Measurements from ENCODE around the gene RTKN.
"Not testable (repeated sequence)": the region's sequence is repeated elsewhere in the genome, so short reads cannot be mapped to it uniquely, and the experiment has no call there.

RTKN gene

DNA sequence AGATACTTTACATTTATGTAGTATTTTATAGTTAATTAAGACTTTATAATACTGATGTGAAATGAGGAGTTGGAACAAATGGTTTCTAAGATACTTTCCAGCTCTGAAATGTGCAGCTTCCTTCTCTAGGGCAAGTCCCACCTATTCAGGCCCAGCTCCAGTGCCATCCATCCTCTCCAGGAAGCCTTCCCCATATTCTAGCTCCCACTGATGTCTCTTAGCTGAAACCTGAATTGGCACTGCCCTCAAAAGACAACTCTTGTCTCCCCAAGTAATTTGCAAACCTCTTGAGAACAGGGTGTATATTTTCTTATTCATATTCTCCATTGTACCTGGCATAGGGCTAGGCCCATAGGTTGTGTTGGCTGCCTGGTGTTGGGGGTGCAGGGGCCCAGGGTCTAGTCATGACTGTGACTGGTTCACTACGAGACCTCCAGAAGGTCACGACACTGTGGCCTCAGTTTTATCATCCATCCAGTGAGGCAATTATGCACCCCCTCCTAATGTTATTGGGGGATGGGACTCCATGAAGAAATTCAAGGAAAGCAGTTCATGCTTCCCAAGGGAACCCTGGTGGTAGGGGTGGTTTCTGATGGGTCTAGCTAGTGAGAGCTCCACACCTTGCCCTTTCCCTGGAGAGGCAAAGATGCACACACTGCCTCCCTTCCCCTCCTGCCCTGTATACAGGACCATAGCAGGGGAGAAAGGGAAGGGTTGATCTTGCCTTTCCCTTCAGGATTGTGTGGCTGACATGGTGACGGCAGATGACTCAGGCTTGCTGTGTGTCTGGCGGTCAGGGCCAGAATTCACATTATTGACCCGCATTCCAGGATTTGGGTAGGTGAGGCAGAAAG, 17.4 kb downstream of the RTKN start:
- Histone ChIP-seq H3K36me3 (ENCODE audit: control insufficient read depth, insufficient read depth, low read length) (peaks cover 24% of the 10 kb centered on the region), H3K4me3 (ENCODE audit: insufficient read depth, low read depth, low read length) (no peak overlapping the region), H3K9me3 (ENCODE audit: control insufficient read depth, low read length) (no peaks in the 10 kb centered on the region), H3K27ac (ENCODE audit: insufficient read depth, low read depth, low read length, poor library complexity, severe bottlenecking) (no peak overlapping the region), H3K4me1 (ENCODE audit: control insufficient read depth, insufficient read depth, low read length) (peaks cover 5% of the 10 kb centered on the region), H3K27me3 (ENCODE audit: control insufficient read depth, insufficient read depth, low read length, poor library complexity, severe bottlenecking) (peaks cover 5% of the 10 kb centered on the region)
- WGBS, 2 experiments = 92 to 93% methylated on average over 5 of the region's 5 CpGs

DNA sequence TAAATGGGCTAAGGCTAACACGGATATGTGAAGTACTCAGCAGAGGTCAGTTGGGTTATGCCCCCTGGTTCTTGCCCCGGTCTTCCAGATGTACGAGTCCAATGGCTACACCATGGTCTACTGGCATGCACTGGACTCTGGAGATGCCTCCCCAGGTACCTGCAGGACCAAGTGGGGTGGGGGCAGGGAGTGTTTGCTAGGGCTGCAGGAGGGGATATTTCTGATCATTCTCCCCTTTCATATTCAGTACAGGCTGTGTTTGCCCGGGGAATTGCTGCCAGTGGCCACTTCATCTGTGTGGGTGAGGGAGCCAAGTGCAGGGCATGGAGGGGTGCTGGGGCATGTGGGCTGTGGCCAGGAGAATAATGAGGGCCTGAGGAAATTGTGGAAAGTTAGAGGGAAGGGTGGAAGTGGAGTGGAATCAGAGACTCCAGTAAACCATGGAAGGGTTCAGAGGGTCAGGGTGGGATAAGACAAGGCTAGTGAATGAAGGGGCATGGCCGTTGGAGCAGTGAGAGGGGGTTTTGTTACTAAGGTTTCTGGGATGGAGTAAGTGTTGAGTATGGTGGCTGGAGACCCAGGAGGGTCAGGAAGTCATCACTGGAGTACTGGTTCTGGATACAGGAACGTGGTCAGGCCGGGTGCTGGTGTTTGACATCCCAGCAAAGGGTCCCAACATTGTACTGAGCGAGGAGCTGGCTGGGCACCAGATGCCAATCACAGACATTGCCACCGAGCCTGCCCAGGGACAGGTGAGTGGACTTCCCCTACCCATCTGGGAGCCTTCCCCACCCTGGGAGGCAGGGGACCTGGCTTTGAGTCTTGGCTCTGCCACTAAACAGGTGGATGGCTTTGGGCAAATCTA, 18.3 kb downstream of the RTKN start:
- 88 to 92% methylated on average over 9 of the region's 9 CpGs for WGBS, 2 experiments
- Histone ChIP-seq H3K36me3 (ENCODE audit: control insufficient read depth, insufficient read depth, low read length) (peaks cover 20% of the 10 kb centered on the region), H3K4me1 (ENCODE audit: control insufficient read depth, insufficient read depth, low read length) (peaks cover 5% of the 10 kb centered on the region), H3K4me3 (ENCODE audit: insufficient read depth, low read depth, low read length) (no peak overlapping the region), H3K9me3 (ENCODE audit: control insufficient read depth, low read length) (no peaks in the 10 kb centered on the region), H3K27me3 (ENCODE audit: control insufficient read depth, insufficient read depth, low read length, poor library complexity, severe bottlenecking) (peaks cover 5% of the 10 kb centered on the region), H3K27ac (ENCODE audit: insufficient read depth, low read depth, low read length, poor library complexity, severe bottlenecking) (no peak overlapping the region)

DNA sequence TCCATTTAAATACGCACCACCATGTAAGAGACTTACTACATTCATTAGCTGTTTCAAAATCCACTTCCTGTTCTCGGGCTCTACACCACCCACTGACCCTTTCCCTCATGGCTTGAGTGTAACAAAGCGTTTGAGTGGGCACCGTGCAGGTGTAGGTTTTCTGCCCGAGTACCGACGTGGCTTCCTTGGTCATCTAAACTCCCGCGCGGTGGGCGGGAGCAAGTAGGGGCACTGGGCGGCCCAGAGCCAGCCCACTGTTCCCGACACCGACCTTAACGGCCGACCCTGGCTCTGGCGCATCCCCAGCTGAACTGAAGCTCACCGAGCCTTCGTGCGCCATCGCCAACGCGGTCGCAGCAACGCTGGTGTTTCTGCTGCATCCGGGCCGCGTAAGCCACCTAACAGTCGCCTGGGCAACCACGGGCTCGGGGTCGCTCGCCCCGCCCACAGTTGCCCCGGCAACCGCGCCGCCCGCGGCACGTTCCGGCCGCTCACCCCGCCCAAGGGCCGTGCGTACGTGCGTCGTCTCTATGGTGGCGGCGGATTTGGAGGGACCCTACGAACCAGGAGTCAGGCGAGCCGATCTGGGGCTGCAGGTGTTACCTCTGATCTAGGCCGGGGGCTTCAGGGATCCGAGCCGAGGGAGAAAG, 20.4 kb downstream of the RTKN start, which contains the start of the genes C2orf81 and WDR54:
Gene C2orf81, minus strand, starts transcription at position 399 of the 650 bp plus-strand sequence. Its CDS starts 59 bp downstream, at position 340.
Gene WDR54, plus strand, starts transcription at position 510 of the 650 bp plus-strand sequence. CDS start 424 bp downstream, outside the sequence.
- 2% methylated on average over 57 of the region's 57 CpGs for WGBS, 2 experiments
- Histone ChIP-seq H3K27me3 (ENCODE audit: control insufficient read depth, insufficient read depth, low read length, poor library complexity, severe bottlenecking) (peaks cover 5% of the 10 kb centered on the region), H3K36me3 (ENCODE audit: control insufficient read depth, insufficient read depth, low read length) (peaks cover 10% of the 10 kb centered on the region), H3K27ac (ENCODE audit: insufficient read depth, low read depth, low read length, poor library complexity, severe bottlenecking) (peak within 1 kb of the TSS; percentile 72), H3K9me3 (ENCODE audit: control insufficient read depth, low read length) (no peaks in the 10 kb centered on the region), H3K4me1 (ENCODE audit: control insufficient read depth, insufficient read depth, low read length) (peaks cover 5% of the 10 kb centered on the region), H3K4me3 (ENCODE audit: insufficient read depth, low read depth, low read length) (peak within 1 kb of the TSS; percentile 74)

DNA sequence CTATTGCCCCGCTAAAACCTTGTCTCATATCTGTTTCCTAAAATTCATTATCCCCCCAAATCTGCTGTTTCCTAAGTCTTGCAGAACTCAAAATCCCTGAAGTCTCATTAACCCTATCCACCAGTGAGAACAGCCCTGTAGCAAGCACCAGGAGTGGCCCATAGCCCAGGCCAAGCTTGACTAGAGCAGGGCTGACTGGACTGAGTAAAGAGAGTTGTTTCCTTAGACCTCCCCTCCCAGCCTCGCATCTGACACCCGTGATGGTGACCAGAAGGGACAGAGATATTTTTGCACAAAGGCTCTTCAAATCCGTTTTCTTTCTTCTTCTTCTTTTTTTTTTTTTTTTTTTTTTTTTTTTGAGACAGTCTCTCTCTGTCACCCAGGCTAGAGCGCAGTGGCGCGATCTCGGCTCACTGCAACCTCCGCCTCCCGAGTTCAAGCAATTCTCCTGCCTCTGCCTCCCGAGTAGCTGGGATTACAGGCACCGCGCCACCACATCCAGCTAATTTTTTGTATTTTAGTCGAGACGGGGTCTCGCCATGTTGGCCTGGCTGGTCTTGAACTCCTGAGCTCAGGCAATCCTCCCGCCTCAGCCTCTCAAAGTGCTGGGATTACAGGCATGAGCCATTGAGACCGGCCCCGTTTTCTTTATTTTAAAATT, 21.2 kb downstream of the RTKN start:
- peak overlapping the region; percentile 74 for H3K4me3 ChIP-seq (ENCODE audit: insufficient read depth, low read depth, low read length)
- H3K27me3 ChIP-seq (ENCODE audit: control insufficient read depth, insufficient read depth, low read length, poor library complexity, severe bottlenecking); H3K9me3 ChIP-seq (ENCODE audit: control insufficient read depth, low read length); H3K27ac ChIP-seq (ENCODE audit: insufficient read depth, low read depth, low read length, poor library complexity, severe bottlenecking); H3K4me1 ChIP-seq (ENCODE audit: control insufficient read depth, insufficient read depth, low read length); H3K36me3 ChIP-seq (ENCODE audit: control insufficient read depth, insufficient read depth, low read length): not testable (repeated sequence)
- WGBS, 2 experiments = 86 to 88% methylated on average over 19 of the region's 19 CpGs

DNA sequence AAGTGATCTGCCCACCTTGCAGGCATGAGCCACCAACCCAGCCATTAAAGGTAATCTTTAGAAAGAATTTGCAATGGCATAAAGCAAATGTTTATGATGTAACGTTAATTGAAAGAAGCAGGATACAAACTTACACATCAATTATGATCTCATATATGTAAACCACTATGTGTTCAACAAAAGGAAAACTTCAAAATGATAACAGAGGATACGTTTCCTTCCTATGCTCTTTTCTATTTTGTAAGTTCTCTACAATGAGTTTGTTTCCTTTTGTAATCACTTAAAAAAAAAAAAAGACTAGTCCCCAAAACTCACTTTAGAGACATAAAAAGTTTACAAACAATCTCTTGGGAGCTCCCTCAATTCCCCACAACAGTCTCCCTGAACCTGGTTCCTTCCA, 21.7 kb downstream of the RTKN start:
- peaks cover 5% of the 10 kb centered on the region for H3K4me1 ChIP-seq (ENCODE audit: control insufficient read depth, insufficient read depth, low read length)
- WGBS, 2 experiments = 95 to 100% methylated on average over 2 of the region's 2 CpGs
- no peaks in the 10 kb centered on the region for H3K9me3 ChIP-seq (ENCODE audit: control insufficient read depth, low read length)
- no peak overlapping the region for H3K27ac ChIP-seq (ENCODE audit: insufficient read depth, low read depth, low read length, poor library complexity, severe bottlenecking)
- peaks cover 5% of the 10 kb centered on the region for H3K27me3 ChIP-seq (ENCODE audit: control insufficient read depth, insufficient read depth, low read length, poor library complexity, severe bottlenecking)
- peaks cover 1% of the 10 kb centered on the region for H3K36me3 ChIP-seq (ENCODE audit: control insufficient read depth, insufficient read depth, low read length)
- H3K4me3 ChIP-seq (ENCODE audit: insufficient read depth, low read depth, low read length) = no peak overlapping the region

DNA sequence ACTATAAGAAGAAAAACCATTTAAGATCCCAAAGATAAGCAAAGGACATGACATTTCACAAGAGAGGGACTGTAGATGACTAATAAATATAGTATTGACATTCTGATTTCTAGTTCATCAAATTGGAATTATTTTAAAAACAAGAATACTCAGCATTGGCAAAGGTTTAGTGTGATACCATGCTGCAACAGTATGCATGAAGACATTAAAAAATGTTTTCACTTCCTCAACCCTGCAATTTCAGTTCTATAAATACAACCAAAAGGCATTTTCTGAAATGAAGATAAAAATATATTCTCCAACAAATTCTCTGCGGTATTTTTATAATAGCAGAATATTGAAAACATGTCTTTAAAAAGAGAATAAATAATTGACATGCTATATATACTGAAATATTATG, 22.4 kb downstream of the RTKN start:
- Histone ChIP-seq H3K27ac (ENCODE audit: insufficient read depth, low read depth, low read length, poor library complexity, severe bottlenecking) (no peak overlapping the region), H3K9me3 (ENCODE audit: control insufficient read depth, low read length) (no peaks in the 10 kb centered on the region), H3K36me3 (ENCODE audit: control insufficient read depth, insufficient read depth, low read length) (no peaks in the 10 kb centered on the region), H3K4me1 (ENCODE audit: control insufficient read depth, insufficient read depth, low read length) (peaks cover 5% of the 10 kb centered on the region), H3K4me3 (ENCODE audit: insufficient read depth, low read depth, low read length) (no peak overlapping the region), H3K27me3 (ENCODE audit: control insufficient read depth, insufficient read depth, low read length, poor library complexity, severe bottlenecking) (peaks cover 5% of the 10 kb centered on the region)
- no CpG with 5 or more reads among the region's 1 CpG for WGBS, 2 experiments

DNA sequence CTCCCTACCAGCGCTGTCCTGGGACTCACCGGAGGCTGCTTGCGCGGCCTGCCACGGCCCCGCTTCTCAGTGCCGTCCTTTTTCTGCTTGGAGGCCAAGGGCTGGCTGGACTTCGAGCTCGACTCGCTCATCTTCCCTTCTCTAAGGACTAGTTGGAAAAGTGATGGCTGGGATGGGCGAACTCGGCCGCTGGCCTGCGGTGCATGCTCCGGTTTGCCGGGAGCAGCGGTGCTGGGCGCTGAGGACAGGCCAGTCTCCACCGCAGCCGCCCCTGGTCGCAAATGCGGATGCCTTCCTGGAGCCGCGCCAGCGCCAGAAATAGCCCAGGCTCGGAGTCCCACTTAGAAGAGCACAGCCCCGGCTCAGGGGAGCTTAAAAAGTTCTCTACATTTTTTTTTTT, 23.4 kb downstream of the RTKN start:
- Histone ChIP-seq H3K27me3 (ENCODE audit: control insufficient read depth, insufficient read depth, low read length, poor library complexity, severe bottlenecking) (peaks cover 5% of the 10 kb centered on the region), H3K27ac (ENCODE audit: insufficient read depth, low read depth, low read length, poor library complexity, severe bottlenecking) (no peak overlapping the region), H3K4me1 (ENCODE audit: control insufficient read depth, insufficient read depth, low read length) (peaks cover 5% of the 10 kb centered on the region), H3K36me3 (ENCODE audit: control insufficient read depth, insufficient read depth, low read length) (no peaks in the 10 kb centered on the region), H3K9me3 (ENCODE audit: control insufficient read depth, low read length) (no peaks in the 10 kb centered on the region), H3K4me3 (ENCODE audit: insufficient read depth, low read depth, low read length) (no peak overlapping the region)
- 93 to 94% methylated on average over 27 of the region's 27 CpGs for WGBS, 2 experiments

DNA sequence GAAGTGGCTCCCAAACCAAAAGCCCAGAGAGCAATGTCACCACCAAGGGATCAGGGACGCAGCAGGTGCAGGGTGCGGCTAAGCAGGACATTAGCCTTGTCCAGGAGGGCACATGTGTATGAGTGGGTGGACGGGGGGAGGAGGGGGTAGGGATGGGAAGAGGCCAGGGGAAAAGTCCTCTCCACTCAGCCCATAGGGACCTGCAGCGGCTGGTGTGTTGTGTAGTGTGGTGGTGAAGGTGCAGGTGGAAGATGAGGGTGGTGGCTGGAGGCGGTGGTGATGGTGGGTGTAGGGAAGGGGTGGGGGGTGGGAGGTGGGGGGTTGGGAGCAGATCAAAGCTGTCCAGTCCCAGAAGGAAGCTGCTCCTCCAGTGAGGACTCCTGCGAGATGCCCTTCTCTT, 24.0 kb downstream of the RTKN start:
- WGBS, 2 experiments = 86% methylated on average over 5 of the region's 6 CpGs
- Histone ChIP-seq H3K27me3 (ENCODE audit: control insufficient read depth, insufficient read depth, low read length, poor library complexity, severe bottlenecking) (peaks cover 5% of the 10 kb centered on the region), H3K4me1 (ENCODE audit: control insufficient read depth, insufficient read depth, low read length) (peaks cover 4% of the 10 kb centered on the region), H3K27ac (ENCODE audit: insufficient read depth, low read depth, low read length, poor library complexity, severe bottlenecking) (no peak overlapping the region), H3K4me3 (ENCODE audit: insufficient read depth, low read depth, low read length) (no peak overlapping the region), H3K36me3 (ENCODE audit: control insufficient read depth, insufficient read depth, low read length) (no peaks in the 10 kb centered on the region), H3K9me3 (ENCODE audit: control insufficient read depth, low read length) (no peaks in the 10 kb centered on the region)

DNA sequence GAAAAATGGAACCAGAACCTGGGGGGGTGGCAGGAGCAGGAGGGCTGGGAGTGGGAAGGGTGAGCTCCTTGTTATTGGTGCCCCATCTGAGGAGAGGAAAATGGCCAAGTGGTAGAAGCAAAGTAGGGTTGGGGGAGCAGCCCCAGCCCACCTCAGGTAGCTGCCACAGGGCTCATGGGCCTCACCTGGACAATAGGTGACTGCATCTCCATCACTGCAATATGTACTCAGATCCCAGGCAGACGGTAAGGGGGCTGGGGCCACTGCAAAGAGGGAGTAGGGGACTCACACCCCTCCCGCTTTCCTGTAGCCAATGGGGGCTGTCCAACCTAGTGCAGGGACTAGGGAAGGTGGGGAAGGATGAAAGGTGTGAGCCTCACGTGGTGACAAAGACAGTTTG, 24.5 kb downstream of the RTKN start:
- H3K4me3 ChIP-seq (ENCODE audit: insufficient read depth, low read depth, low read length) = no peak overlapping the region
- H3K36me3 ChIP-seq (ENCODE audit: control insufficient read depth, insufficient read depth, low read length) = no peaks in the 10 kb centered on the region
- H3K27me3 ChIP-seq (ENCODE audit: control insufficient read depth, insufficient read depth, low read length, poor library complexity, severe bottlenecking) = peaks cover 5% of the 10 kb centered on the region
- WGBS, 2 experiments = 77 to 82% methylated on average over 3 of the region's 3 CpGs
- no peaks in the 10 kb centered on the region for H3K9me3 ChIP-seq (ENCODE audit: control insufficient read depth, low read length)
- no peak overlapping the region for H3K27ac ChIP-seq (ENCODE audit: insufficient read depth, low read depth, low read length, poor library complexity, severe bottlenecking)
- peaks cover 3% of the 10 kb centered on the region for H3K4me1 ChIP-seq (ENCODE audit: control insufficient read depth, insufficient read depth, low read length)
